ENCODE results near the gene B3GNT9.

DNA sequence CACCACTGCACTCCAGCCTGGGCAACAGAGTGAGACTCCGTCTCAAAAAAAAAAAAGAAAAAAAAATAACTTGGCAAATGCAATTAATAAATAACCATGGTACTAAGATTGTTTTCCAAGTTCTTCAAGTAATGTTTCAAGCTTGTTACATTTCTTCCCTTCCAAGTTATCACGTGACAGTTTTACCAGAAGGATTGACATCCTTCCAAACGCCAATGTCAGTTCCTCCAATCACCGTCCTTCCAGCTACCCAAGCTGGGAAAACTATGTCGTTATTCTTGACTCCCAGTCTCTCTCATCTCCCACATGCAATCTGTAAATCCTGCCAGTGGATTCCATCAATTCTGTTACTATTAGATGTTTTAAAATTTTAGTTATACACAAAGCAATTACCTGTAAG is 44.9 kb downstream of the B3GNT9 start:
- TF ChIP-seq, protein P1, sequence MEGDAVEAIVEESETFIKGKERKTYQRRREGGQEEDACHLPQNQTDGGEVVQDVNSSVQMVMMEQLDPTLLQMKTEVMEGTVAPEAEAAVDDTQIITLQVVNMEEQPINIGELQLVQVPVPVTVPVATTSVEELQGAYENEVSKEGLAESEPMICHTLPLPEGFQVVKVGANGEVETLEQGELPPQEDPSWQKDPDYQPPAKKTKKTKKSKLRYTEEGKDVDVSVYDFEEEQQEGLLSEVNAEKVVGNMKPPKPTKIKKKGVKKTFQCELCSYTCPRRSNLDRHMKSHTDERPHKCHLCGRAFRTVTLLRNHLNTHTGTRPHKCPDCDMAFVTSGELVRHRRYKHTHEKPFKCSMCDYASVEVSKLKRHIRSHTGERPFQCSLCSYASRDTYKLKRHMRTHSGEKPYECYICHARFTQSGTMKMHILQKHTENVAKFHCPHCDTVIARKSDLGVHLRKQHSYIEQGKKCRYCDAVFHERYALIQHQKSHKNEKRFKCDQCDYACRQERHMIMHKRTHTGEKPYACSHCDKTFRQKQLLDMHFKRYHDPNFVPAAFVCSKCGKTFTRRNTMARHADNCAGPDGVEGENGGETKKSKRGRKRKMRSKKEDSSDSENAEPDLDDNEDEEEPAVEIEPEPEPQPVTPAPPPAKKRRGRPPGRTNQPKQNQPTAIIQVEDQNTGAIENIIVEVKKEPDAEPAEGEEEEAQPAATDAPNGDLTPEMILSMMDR (IDR thresholded peaks at IDR 0.05), result no peak
- TF ChIP-seq POLR2A (IDR thresholded peaks at IDR 0.05) (no peak), POLR2AphosphoS5 (IDR thresholded peaks at IDR 0.05) (no peak)

All from breast epithelium (tissue), 3 donors.